Brain pericyte (primary cell): ENCODE data around the gene AGBL4.

ENCODE experiments used
- DNase-seq: peaks from one replicate; pipeline ENCODE4 v3.0.0-alpha.2; 2012; ENCODE audit warnings: low read depth, low spot score

AGBL4 gene

GRCh38 chr1:48654606-48655210, 1369.0 kb downstream of the AGBL4 start:
- no peak for DNase-seq

GRCh38 chr1:48652334-48652733, 1371.4 kb downstream of the AGBL4 start:
- DNase-seq = no peak

GRCh38 chr1:48649880-48650279, 1373.9 kb downstream of the AGBL4 start:
- DNase-seq = no peak

GRCh38 chr1:48645883-48646282, 1377.9 kb downstream of the AGBL4 start:
- no peak for DNase-seq

GRCh38 chr1:48644905-48645605, 1378.7 kb downstream of the AGBL4 start:
- DNase-seq = no peak

GRCh38 chr1:48644190-48644900, 1379.4 kb downstream of the AGBL4 start:
- no peak for DNase-seq

GRCh38 chr1:48643193-48643592, 1380.6 kb downstream of the AGBL4 start:
- no peak for DNase-seq

GRCh38 chr1:48640836-48641492, 1382.8 kb downstream of the AGBL4 start:
- DNase-seq = no peak

GRCh38 chr1:48629867-48630266, 1393.9 kb downstream of the AGBL4 start:
- DNase-seq = no peak

GRCh38 chr1:48627486-48627885, 1396.3 kb downstream of the AGBL4 start:
- no peak for DNase-seq

GRCh38 chr1:48619539-48619938, 1404.2 kb downstream of the AGBL4 start:
- no peak for DNase-seq

GRCh38 chr1:48617252-48617651, 1406.5 kb downstream of the AGBL4 start:
- DNase-seq = no peak

- DNase-seq = no peak
Observed at GRCh38 chr1:48616710-48617109, 1407.0 kb downstream of the AGBL4 start.

GRCh38 chr1:48611841-48612240, 1411.9 kb downstream of the AGBL4 start:
- DNase-seq = no peak

GRCh38 chr1:48610628-48611542, 1412.9 kb downstream of the AGBL4 start:
- DNase-seq = no peak

- DNase-seq = no peak
Observed at GRCh38 chr1:48608882-48609281, 1414.9 kb downstream of the AGBL4 start.

GRCh38 chr1:48603222-48603621, 1420.5 kb downstream of the AGBL4 start:
- DNase-seq = no peak

- no peak for DNase-seq
Observed at GRCh38 chr1:48602349-48602748, 1421.4 kb downstream of the AGBL4 start.

- no peak for DNase-seq
Observed at GRCh38 chr1:48600182-48600581, 1423.6 kb downstream of the AGBL4 start.

GRCh38 chr1:48597663-48598062, 1426.1 kb downstream of the AGBL4 start:
- DNase-seq = no peak

GRCh38 chr1:48596046-48596445, 1427.7 kb downstream of the AGBL4 start:
- DNase-seq = no peak
